ENCODE results near the gene ZNF84. TPM values are rescaled to one million over a fixed set of nuclear protein-coding genes. Genes with fewer than 3 reads are reported as not detected.

Gene ZNF84
- total RNA-seq (2021; fragmentation: NEBNext Ultra II Directional; extraction: Animal tissue kit (Norgen Biotek cat#: 25700)) (33.5 and 34.0 TPM in 2 replicates), polyA plus RNA-seq (2011; rRNA removed) (5.6 and 8.9 TPM in 2 replicates), polyA minus RNA-seq (2011; rRNA and poly(A)+ RNA removed) (49.6 and 70.6 TPM in 2 replicates)
- polyA plus RNA-seq (2011; cell fraction: cytosol; rRNA removed), result 14.6 TPM
- 16.6 TPM for polyA plus RNA-seq (2011; cell fraction: nucleus; rRNA removed)
- polyA plus RNA-seq (2012, experiment 1 of 2), result 20.6 to 30.1 TPM (median 22.2 TPM) in 4 replicates
- 2.3 TPM for polyA plus RNA-seq (2012, experiment 2 of 2)
- polyA plus RNA-seq (2013, experiment 1 of 2), result 22.6 TPM
- 20.3 TPM for polyA plus RNA-seq (2013, experiment 2 of 2)
- 18.1 TPM for polyA minus RNA-seq (2011; cell fraction: cytosol; rRNA and poly(A)+ RNA removed)
- polyA minus RNA-seq (2011; cell fraction: nucleus; rRNA and poly(A)+ RNA removed), result 75.9 TPM
- long read RNA-seq, experiment 1, partial matches to known transcripts, result 3 of 14 reads
- long read RNA-seq, experiment 1, other reads (novel, unspliced or antisense), result 7 of 14 reads
- long read RNA-seq, experiment 2, transcript ZNF84-208 (5 exons, 3,237 nt), result major isoform, 5 of 12 reads
- long read RNA-seq, experiment 2, partial matches to known transcripts, result 0 of 12 reads
- long read RNA-seq, experiment 2, other reads (novel, unspliced or antisense), result 7 of 12 reads

DNA sequence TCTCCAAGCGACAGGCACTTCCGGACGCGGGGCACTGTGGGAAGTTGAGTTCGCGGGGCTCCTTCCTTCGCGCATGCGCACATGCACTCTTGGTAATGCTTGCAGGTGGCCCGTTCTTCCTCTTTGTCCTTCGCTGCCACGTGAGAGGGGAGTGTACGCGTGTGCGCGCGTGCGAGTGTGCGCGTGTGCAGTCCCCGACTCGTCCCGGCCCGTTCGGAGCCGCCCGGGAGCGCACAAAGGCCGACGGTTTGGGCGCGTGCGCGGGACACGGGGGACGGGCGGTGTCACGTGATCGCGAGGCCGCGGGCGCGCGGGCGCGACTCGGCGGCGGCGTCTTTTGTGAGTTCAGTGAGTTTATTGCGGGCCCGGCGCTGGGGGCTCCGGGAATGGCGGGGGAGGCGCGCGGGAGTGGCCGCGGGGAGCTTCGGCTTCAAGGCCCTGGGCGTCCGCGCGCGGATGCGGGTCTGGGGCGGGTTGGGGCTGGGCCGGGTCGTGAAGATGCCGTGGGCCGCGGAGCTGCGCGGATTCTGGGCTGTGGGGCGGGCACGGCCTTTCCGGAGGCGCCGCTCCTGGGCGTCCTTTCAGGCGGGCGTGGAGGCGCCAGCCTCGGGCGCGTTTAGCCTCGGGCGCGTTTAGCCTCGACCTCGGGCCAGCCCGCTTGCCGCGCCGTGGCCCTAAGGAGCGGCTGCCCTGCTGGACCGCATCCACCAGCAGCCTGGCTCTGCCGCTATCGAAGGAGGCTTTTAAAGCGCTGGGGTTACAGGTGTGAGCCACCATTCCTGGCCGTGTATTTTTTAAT lies at the start of gene ZNF84:
Gene ZNF84, plus strand, starts transcription at position 303 of the 799 bp plus-strand sequence. CDS start 3,959 bp downstream, outside the sequence.
- Histone ChIP-seq H3K4me3 (ENCODE audit: extremely low read depth in 1 of 4, insufficient read depth in 2 of 4, low read depth in 3 of 4, low read length in 4 of 4) (peak within 1 kb of the TSS; percentile 73 to 85 (median 78)), H4K5ac (ENCODE audit: insufficient read length, low read depth, low read length) (peak within 1 kb of the TSS; percentile 98), H4K20me1 (replicated peaks in 1 of 2; ENCODE audit: control insufficient read depth in 1 of 2, insufficient read depth in 2 of 2, low read length in 2 of 2) (no peaks in the 10 kb centered on the region), H2AFZ (ENCODE audit: low read length) (no peak within 1 kb of the TSS; the same call in 1 of the 2 replicates), H3K23me2 (ENCODE audit: low read depth, low read length) (no peaks in the 10 kb centered on the region), H3K4ac (replicated peaks; ENCODE audit: insufficient read length, low read depth, low read length) (peak within 1 kb of the TSS; percentile 85), H3K9ac (replicated peaks in 1 of 4; ENCODE audit: extremely low read depth in 1 of 4, low read depth in 3 of 4, low read length in 3 of 4) (peak within 1 kb of the TSS; percentile 88 to 95 (median 94)), H3K23ac (ENCODE audit: insufficient read length) (no peak within 1 kb of the TSS), H3K27me3 (replicated peaks in 1 of 4; ENCODE audit: control insufficient read depth in 3 of 4, extremely low read depth in 1 of 4, insufficient read depth in 3 of 4, low read length in 3 of 4) (no peaks in the 10 kb centered on the region), H4K91ac (replicated peaks; ENCODE audit: insufficient read length, low read length) (peak within 1 kb of the TSS; percentile 100), H3K27ac (ENCODE audit: low read depth, low read length) (peak within 1 kb of the TSS; percentile 96), H3K9me3 (ENCODE audit: insufficient read depth in 2 of 2, low read depth in 1 of 2, low read length in 1 of 2) (peaks cover 42 to 46% of the 10 kb centered on the region in 2 experiments), H2BK20ac (ENCODE audit: low read length) (no peak within 1 kb of the TSS), H3K36me3 (ENCODE audit: control insufficient read depth in 2 of 4, insufficient read depth in 4 of 4, low read length in 3 of 4) (peaks cover 8 to 34% (median 19%) of the 10 kb centered on the region in 4 experiments; a peak in 7 of 8 replicates), H3K4me2 (ENCODE audit: insufficient read depth in 1 of 2, low read depth in 2 of 2, low read length in 2 of 2) (peak within 1 kb of the TSS; percentile 57 to 73), H4K8ac (ENCODE audit: extremely low read depth, insufficient read depth, low read length) (peak within 1 kb of the TSS; percentile 100), H2BK15ac (ENCODE audit: low read length) (peak within 1 kb of the TSS; percentile 100; the same call in 1 of the 2 replicates), H3K14ac (ENCODE audit: insufficient read length) (no peak within 1 kb of the TSS), H2BK12ac (ENCODE audit: low read depth, low read length) (peak within 1 kb of the TSS; percentile 96; the same call in 1 of the 2 replicates), H2BK120ac (replicated peaks; ENCODE audit: low read depth, low read length) (no peak within 1 kb of the TSS), H3K4me1 (replicated peaks in 1 of 4; ENCODE audit: control insufficient read depth in 3 of 4, insufficient read depth in 4 of 4, low read length in 3 of 4) (no peaks in the 10 kb centered on the region), H3K79me2 (ENCODE audit: control insufficient read depth in 1 of 2, insufficient read depth in 2 of 2, low read length in 2 of 2) (peaks cover 12 to 48% of the 10 kb centered on the region in 2 experiments), H2BK5ac (ENCODE audit: low read depth, low read length) (peak within 1 kb of the TSS; percentile 99), H2AK5ac (ENCODE audit: low read depth, low read length) (no peak within 1 kb of the TSS), H3K56ac (replicated peaks; ENCODE audit: insufficient read length, low read depth, low read length) (peak within 1 kb of the TSS; percentile 99), H3K79me1 (ENCODE audit: low read depth, low read length) (no peaks in the 10 kb centered on the region), H3K18ac (ENCODE audit: extremely low read depth, low read length) (peak within 1 kb of the TSS; percentile 100)
- DNase-seq (ENCODE audit: low read depth in 1 of 2, low spot score in 2 of 2) (peak; percentile 87 to 94), FAIRE-seq (peak; percentile 45)
- ChIA-PET CTCF (ENCODE audit: partially characterized antibody) (no interaction called here), POLR2A (ENCODE audit: partially characterized antibody) (interaction anchor here (0.9 to 4.1 kb wide), 13 partner anchors 10 to 144 kb away, joined by 3 to 24 read pairs (median 7); partner anchors contain the start of genes ZNF10, ZNF140, ZNF26 and ZNF268)
- WGBS, 2 experiments (ENCODE audit: extremely low coverage in 1 of 2, insufficient coverage in 1 of 2, insufficient read length in 1 of 2, insufficient replicate concordance in 2 of 2, low coverage in 1 of 2, low lambda C conversion rate in 2 of 2, missing lambda C conversion rate in 1 of 2), result 1% methylated on average over 76 of the region's 103 CpGs; no CpG with 5 or more reads in 1 of the 2 experiments
- TF ChIP-seq CREB1 (IDR thresholded peaks at IDR 0.05) (peak; percentile 31; the same call in 1 of the 2 replicates), SIN3A (conservative IDR thresholded peaks at IDR 0.05 in 1 of 2, IDR thresholded peaks at IDR 0.05 in 1 of 2; ENCODE audit: low read depth in 1 of 2, low read length in 2 of 2) (peak in 1 of 2 experiments; percentile 81; a peak in 2 of 4 replicates), JUND (IDR thresholded peaks at IDR 0.05; ENCODE audit: low read length) (peak; percentile 23; the same call in 1 of the 2 replicates), HDAC2 (IDR thresholded peaks at IDR 0.05; ENCODE audit: borderline replicate concordance in 1 of 2, low read depth in 2 of 2, low read length in 2 of 2) (peak; percentile 26 to 74; a peak in 1 of 4 replicates), KDM5A (IDR thresholded peaks at IDR 0.05; ENCODE audit: low read length) (no peak), TAF7 (optimal IDR thresholded peaks at IDR 0.05; ENCODE audit: borderline replicate concordance, low read depth, low read length) (peak; percentile 81)

All from H1 (cell line).